Kidney tubule cell (primary cell): Measurements from ENCODE around the gene MAML1.
"Not testable (repeated sequence)": the region's sequence is repeated elsewhere in the genome, so short reads cannot be mapped to it uniquely, and the experiment has no call there.

Source experiments
- DNase-seq: peaks from one replicate; pipeline ENCODE4 v3.0.0-alpha.2; 2018; ENCODE audit warnings: low spot score

The MAML1 gene

DNA sequence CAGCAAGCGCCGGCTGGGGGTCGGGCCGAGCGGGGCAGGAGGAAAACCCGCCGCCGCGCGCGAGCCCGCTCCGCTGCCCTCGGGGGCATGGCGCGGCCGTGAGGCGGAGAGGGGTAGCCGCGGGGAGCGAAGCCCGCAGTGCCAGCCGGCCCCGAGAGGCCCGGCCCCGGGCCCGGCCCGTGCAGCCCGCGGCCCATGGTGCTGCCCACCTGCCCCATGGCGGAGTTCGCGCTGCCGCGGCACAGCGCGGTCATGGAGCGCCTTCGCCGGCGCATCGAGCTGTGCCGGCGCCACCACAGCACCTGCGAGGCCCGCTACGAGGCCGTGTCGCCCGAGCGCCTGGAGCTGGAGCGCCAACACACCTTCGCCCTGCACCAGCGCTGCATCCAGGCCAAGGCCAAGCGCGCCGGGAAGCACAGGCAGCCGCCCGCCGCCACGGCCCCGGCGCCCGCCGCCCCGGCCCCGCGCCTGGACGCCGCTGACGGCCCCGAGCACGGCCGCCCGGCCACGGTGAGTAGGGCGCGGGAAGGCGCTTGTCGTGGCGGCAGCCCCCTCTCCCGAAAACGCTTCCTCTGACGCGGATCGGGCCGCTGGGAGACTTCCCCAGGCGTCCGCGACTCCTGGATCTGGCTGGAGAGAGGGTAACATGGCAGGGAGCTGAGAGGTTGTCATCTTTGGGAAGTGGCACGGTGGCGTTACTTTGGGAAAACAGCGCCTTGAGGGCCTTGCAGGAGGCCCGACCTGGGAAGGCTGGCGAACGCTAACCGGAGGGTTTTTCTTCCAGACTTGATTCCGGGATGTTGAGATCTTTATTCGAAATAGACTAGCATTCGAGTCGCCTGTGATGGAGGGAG lies 523 bp downstream of the MAML1 start:
- DNase-seq = peak; percentile 50

DNA sequence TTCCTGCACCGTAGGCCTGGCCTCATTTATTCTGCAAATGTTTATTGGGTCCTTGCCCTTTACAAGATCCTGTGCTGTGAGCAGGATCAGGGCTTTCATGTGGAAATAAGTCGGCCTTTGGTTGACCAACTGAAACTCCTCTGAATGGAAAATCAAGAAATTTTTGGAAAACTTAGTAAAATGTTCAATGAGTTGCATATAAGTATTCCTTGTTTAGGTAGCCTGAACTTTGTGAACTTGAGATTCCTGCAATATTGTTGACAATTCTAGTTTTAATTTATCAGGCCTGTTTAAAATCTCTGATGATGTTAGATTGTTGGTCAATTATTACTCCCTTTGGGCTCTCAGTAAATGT lies 1.1 kb downstream of the MAML1 start:
- DNase-seq = no peak

- no peak for DNase-seq
Measured at GRCh38 chr5:179734536-179735164, 2.0 kb downstream of the MAML1 start.

- DNase-seq = no peak
Measured at GRCh38 chr5:179738742-179739141, 6.1 kb downstream of the MAML1 start.

DNA sequence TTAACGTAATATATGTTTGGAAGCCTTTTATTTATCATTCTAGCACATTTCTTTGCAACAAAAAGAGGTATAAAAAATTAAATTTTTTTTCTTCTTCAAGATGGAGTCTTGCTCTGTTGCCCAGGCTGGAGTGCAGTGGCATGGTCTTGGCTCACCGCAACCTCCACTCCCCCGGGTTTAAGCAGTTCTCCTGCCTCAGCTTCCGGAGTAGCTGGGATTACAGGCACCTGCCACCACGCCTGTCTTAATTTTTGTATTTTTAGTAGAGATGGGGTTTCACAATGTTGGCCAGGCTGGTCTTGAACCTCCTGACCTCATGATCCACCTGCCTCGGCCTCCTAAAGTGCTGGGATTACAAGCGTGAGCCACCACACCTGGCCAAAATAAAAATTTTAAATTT lies 11.5 kb downstream of the MAML1 start:
- not testable (repeated sequence) for DNase-seq

DNA sequence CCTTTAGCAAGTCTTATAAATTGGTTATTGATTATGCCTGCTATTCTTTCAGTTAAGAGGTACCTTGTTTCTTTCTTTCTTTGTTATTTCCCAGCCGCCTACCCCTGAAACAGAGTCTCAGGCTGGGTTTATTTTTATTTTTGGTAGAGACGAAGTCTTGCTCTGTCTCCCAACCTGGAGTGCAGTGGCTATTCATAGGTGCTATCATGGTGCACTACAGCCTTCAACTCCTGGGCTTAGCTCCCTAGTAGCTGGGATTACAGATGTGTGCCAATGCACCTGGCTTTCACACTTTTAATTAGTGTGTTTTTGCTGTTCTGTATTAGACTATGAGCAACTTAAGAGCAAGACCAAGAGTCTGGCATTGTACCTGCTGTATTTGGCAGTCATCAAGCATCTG lies 14.2 kb downstream of the MAML1 start:
- DNase-seq = no peak

GRCh38 chr5:179747811-179748210 lies 15.2 kb downstream of the MAML1 start:
- no peak for DNase-seq

DNA sequence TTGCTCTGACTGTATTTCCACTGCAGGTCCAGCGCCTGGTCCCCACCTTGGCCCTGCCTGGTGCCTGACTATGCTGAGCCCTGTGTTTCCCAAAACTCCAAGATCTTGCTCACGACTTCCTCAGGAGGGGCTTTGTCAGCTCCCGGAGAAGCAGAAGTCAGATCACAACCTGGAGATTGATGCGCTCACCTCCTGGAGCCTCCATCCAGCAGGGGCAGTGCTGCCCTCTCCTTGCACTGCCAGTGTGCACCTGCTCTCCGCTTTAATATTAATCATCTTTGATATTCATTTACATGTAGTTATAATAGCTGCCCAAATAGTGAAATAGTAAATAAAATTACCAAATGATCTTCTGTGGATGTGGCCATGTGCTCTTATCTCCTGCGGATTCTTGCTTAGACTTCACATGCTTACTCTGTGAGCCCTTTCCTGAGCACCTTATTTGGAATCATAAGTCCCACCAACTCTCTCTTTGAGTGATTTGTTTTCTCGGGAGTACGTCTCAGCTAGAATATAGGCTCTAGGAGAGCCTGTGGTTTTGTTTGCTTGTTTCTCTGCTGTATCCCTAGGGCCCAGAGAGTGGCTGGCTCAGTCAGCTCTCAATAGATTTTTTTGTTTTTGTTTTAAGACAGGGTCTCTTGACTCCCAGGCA lies 17.4 kb downstream of the MAML1 start:
- no peak for DNase-seq

DNA sequence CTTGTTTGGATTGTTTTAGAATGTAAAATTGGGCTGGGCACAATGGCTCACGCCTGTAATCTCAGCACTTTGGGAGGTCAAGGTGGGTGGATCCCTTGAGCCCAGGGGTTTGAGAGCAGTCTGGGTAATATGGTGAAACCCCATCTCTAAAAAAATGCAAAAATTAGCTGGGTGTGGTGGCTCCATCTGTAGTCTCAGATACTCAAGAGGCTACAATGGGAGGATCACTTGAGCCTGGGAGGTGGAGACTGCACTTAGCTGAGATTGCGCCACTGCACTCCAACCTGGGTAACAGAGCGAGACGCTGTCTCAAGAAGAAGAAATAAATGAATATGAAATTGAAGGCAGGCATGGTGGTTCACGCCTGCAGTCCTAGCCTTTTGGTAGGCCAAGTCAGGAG lies 21.3 kb downstream of the MAML1 start:
- DNase-seq = no peak

DNA sequence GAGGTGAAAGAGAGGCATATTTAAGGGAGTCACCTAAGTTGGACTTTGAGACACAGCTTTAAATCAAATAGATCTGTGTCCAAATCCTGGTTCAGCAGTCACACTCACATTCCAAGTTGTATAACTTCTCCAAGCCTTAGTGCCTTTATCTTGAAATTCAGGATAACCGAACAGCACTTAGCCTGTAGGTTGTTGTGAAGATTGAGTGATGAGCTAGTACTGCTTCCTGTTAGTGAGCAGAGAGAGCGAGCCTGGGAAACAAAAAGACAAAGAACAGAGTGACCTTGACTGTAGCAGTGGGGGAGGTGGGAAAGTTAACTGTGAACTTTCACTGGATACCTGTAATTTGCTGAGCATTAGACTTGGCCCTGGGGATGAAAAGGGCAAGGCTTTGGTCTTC lies 22.4 kb downstream of the MAML1 start:
- no peak for DNase-seq

DNA sequence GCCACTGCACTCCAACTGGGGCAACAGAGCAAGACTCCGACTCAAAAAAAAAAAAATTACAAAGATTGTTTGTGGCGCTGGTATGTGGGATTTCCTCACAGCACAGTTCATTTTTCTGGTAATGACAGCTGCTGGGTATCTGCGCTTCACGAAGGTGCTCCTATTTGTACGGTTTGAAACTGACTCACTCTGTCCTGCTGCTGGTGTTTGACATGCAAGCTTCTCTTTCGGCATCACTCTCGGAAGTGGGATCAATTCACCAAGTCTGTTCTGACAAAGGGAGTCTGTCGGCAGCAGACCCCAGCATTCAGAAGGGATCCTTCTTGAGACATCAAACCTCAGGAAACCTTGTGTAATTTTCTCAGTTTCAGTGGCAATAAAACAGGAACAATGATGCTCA lies 26.3 kb downstream of the MAML1 start:
- DNase-seq = no peak

DNA sequence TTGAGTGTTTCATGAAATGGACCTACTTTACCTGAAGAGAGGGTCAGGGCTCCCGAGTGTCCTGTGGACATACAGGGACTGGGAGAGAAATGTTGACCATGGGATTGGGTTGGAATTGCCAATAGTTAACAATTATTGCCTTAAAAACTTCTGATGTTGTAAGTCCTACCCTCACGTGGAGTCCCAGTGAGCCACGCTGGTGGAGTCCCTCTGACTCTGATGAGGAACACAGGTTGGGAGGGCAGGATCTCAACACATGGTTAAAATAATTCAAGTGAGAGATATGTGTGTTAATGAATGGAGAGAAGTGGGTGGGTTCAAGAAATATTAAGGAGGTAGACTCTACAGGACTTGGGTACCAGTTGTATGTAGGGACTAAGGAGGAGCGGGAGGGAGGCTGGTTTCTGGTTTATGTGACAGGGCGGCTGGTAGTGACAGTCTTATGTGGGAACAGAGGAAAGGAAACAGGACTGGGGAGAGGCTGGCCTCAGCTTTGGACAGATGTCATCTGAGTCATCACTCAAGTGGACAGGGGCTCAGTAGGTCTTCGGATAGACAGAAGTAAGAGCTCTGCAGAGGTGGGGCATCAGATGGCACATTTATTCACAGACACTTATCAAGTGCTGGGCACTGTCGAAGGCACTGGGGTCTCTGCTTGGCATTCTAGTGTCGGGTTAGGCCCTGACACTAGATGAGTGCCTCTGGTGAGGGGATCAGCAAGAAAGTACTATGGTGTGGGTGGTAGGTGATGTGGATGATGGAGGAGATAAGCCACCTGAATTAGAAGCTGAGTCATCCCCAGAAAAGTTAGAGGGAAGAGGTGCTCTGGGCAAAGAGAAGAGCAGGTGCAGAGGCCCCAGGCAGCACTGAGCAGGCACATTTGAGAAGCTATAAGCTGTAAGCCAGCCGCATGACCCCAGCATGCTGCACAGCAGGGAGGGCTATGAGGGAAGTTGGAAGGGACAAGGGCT lies 27.2 kb downstream of the MAML1 start:
- DNase-seq = no peak

GRCh38 chr5:179762079-179762780 lies 29.6 kb downstream of the MAML1 start:
- peak; percentile 43 for DNase-seq

GRCh38 chr5:179762781-179763176 lies 30.2 kb downstream of the MAML1 start:
- no peak for DNase-seq

DNA sequence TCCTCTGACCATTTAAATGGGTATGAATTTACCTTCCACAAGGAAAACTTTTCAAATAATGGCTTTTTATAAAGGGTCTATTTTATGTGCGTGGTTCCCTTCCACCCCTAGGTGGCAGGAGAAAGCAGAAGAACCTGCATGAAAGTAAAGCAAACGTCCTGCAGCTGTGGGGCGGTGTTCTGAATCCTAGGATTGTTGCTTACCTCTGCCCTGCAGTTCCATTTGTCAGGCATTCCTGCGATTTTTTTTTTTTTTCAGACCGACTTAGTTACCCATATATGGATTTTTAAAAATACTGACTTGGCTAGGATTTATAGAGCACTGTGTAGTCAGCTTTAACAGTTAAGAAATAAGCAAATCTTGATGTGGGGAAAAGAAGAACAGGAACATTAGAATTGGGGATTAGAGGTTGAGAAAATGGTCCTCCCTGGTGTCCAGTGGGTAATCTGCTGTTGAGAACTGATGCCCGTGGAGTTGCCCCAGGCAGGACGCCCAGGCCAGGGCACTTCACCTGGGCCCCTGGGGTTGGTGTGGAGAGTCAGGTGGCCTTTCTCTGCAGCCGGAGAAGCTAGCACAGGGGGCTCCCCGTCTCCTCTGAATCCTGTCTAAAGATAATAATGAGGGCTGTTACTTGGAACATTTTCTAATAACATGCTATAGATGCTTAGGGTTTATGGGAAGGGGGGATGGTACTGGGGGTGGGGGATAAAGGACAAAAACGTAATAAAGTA lies 30.8 kb downstream of the MAML1 start:
- peak; percentile 82 for DNase-seq

GRCh38 chr5:179764056-179764455 lies 31.4 kb downstream of the MAML1 start:
- no peak for DNase-seq

DNA sequence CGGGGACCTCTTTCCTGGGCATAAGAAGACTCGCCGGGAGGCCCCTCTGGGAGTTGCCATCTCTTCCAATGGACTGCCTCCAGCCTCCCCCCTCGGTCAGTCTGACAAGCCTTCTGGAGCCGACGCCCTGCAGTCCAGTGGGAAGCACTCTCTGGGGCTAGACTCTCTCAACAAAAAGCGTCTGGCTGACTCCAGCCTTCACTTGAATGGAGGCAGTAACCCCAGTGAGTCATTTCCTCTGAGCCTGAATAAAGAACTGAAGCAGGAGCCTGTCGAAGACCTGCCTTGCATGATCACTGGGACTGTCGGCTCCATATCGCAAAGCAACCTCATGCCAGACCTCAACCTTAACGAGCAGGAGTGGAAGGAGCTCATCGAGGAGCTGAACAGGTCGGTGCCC lies 32.8 kb downstream of the MAML1 start:
- peak; percentile 86 for DNase-seq

- DNase-seq = peak; percentile 87
Measured at GRCh38 chr5:179766021-179766725, 33.6 kb downstream of the MAML1 start.

DNA sequence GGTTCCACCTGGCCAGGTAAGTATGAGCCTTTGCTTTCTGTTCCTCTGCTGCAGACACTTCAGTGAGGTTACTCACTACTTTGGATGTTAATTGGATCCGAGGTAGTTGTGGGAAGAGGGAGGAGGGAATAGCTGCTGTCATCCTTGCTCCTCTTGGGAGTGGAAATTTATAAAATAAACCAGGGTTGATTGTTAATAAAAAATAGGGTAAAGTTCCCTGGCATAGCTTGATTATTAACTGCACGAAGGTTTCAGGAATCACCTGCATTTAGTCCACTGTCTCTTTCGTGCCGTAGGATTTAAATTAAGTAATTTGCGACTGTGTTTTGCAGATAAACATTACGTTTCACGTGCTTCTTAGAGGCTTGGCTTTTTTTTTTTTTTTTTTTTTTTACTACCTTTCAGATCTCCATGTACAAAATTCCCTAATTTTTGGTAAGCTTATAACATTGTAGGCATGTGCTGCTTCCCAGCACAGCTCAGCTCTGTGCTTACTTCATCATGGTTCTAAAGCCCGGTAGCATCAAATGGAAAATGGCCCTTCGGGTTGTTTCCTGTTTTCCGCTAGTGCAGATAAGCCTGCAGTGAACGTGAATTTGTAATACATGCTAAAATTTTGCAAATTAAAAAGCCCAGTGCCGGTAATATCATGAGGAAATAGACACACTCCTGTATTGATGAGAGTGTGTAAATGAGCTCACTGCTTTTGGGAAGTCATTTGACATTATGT lies 34.3 kb downstream of the MAML1 start:
- DNase-seq = peak; percentile 90
